Sigmoid colon (tissue), 7 donors: Measurements from ENCODE around the gene RFC5. TPM values are rescaled to one million over a fixed set of nuclear protein-coding genes. Genes with fewer than 3 reads are reported as not detected.

Experiments
- DNase-seq: peaks from one replicate; pipeline ENCODE4 v3.0.0-alpha.2; 2019
- H3K27ac ChIP-seq, 4 donors: fragments of 200-600 bp; sonication (generic); one replicate each; pipeline ENCODE4 v1.5.1; 2016 to 2019; ENCODE audit warnings: mild to moderate bottlenecking in 1 of 4
- H3K27me3 ChIP-seq, 3 donors: fragments of 200-600 bp; sonication (generic); one replicate each; pipeline ENCODE4 v1.5.1; 2019; ENCODE audit warnings: mild to moderate bottlenecking in 1 of 3
- H3K36me3 ChIP-seq, 4 donors: fragments of 200-600 bp; sonication (generic); one replicate each; pipeline ENCODE4 v1.5.1; 2016 to 2019
- H3K4me1 ChIP-seq, 4 donors: fragments of 200-600 bp; sonication (generic); one replicate each; pipeline ENCODE4 v1.5.1; 2017 to 2019
- H3K4me3 ChIP-seq, 4 donors: fragments of 200-600 bp; sonication (generic); one replicate each; pipeline ENCODE4 v1.5.1; 2017 to 2019; ENCODE audit warnings: mild to moderate bottlenecking in 2 of 4, moderate library complexity in 1 of 4
- H3K9me3 ChIP-seq, 4 donors: fragments of 200-600 bp in 3 of 4; sonication (generic) in 3 of 4; one replicate each; pipeline versions ENCODE4 v1.5.1 to v1.6.1; 2013 to 2019
- CTCF ChIP-seq, 4 experiments: fragments of 450-650 bp in 3 of 4; fragments of 200-600 bp in 1 of 4; IDR thresholded peaks; one replicate each; pipeline ENCODE4 v1.5.1; 2016 to 2019; ENCODE audit warnings: antibody characterized with exemption in 4 of 4, mild to moderate bottlenecking in 3 of 4, moderate library complexity in 2 of 4
- EP300 ChIP-seq, 4 donors: sonication (generic); formaldehyde crosslinking; IDR thresholded peaks; one replicate each; pipeline ENCODE4 v1.6.1; 2017; ENCODE audit warnings: antibody characterized with exemption in 4 of 4
- POLR2A ChIP-seq, 2 donors: fragments of 450-650 bp; IDR thresholded peaks; one replicate each; pipeline ENCODE4 v1.6.1; 2016; ENCODE audit warnings: antibody characterized with exemption in 2 of 2, mild to moderate bottlenecking in 2 of 2, moderate library complexity in 2 of 2
- POLR2AphosphoS5 ChIP-seq, 4 donors: sonication (generic); formaldehyde crosslinking; IDR thresholded peaks; one replicate each; pipeline ENCODE4 v1.6.1; 2017; ENCODE audit warnings: antibody characterized with exemption in 4 of 4
- WGBS, 2 donors: extraction: QIAGEN DNeasy Blood & Tissue Kit; methylation state at CpG; one replicate each; pipeline ENCODE4 v1.1.7; 2013; 5-methylcytosine and 5-hydroxymethylcytosine counted together
- intact Hi-C: fragments of 100-400 bp; cut with DNase I; formaldehyde crosslinking; loops from one replicate; pipeline ENCODE4 v1.15.1; 2023
- polyA plus RNA-seq, 3 donors: library from polyadenylated mRNA; stranded (reverse); fragments of 200-250 nt; gene quantifications; one replicate each; pipeline ENCODE4 v1.2.3, GENCODE V29; 2013
- total RNA-seq, 4 donors: library from RNA; depleted of rRNA; stranded (reverse); fragments of >200 nt; gene quantifications; one replicate each; pipeline ENCODE4 v1.1.0, GENCODE V29; 2016
- donor health status: healthy with polysubstance abuse.
- donor health status: Bipolar disorder and iron deficiency.
- donor health status: healthy.

The RFC5 gene
- total and polyA plus RNA-seq, 7 donors = 6.9 to 15.1 (median 10.7) TPM

GRCh38 chr12:117977373-117977772 lies 39.1 kb upstream of the RFC5 start:
- 92 to 98% methylated on average over 1 of the region's 1 CpG for WGBS, 2 donors
- no peaks in the 10 kb centered on the region for H3K4me1 ChIP-seq
- DNase-seq = no peak
- H3K4me3 ChIP-seq = no peak overlapping the region
- no peaks in the 10 kb centered on the region for H3K36me3 ChIP-seq
- TF ChIP-seq POLR2AphosphoS5 (IDR thresholded peaks at IDR 0.05) (no peak), EP300 (IDR thresholded peaks at IDR 0.05) (no peak), POLR2A (IDR thresholded peaks at IDR 0.05) (no peak), CTCF (IDR thresholded peaks at IDR 0.05) (no peak)
- no peak overlapping the region for H3K27ac ChIP-seq
- H3K9me3 ChIP-seq = no peaks in the 10 kb centered on the region
- intact Hi-C loops = no loop called here
- H3K27me3 ChIP-seq = no peaks in the 10 kb centered on the region

GRCh38 chr12:117980616-117981015 lies 35.9 kb upstream of the RFC5 start:
- intact Hi-C loops = no loop called here
- H3K9me3 ChIP-seq = no peaks in the 10 kb centered on the region
- no peaks in the 10 kb centered on the region for H3K27me3 ChIP-seq
- H3K27ac ChIP-seq = no peak overlapping the region
- no peaks in the 10 kb centered on the region for H3K4me1 ChIP-seq
- H3K36me3 ChIP-seq = no peaks in the 10 kb centered on the region
- no peak for TF ChIP-seq POLR2AphosphoS5 (IDR thresholded peaks at IDR 0.05)
- TF ChIP-seq EP300 (IDR thresholded peaks at IDR 0.05) = no peak
- WGBS, 2 donors = 76 to 79% methylated on average over 4 of the region's 4 CpGs
- no peak overlapping the region for H3K4me3 ChIP-seq
- DNase-seq = no peak

- Histone ChIP-seq H3K4me1 (no peaks in the 10 kb centered on the region), H3K9me3 (no peaks in the 10 kb centered on the region), H3K27me3 (no peaks in the 10 kb centered on the region), H3K36me3 (no peaks in the 10 kb centered on the region), H3K4me3 (no peak overlapping the region), H3K27ac (no peak overlapping the region)
- TF ChIP-seq EP300 (IDR thresholded peaks at IDR 0.05) (no peak), CTCF (IDR thresholded peaks at IDR 0.05) (no peak)
- intact Hi-C loops = no loop called here
- WGBS, 2 donors = 77 to 83% methylated on average over 5 of the region's 5 CpGs
- DNase-seq = no peak
Measured at GRCh38 chr12:117981267-117981666, 35.2 kb upstream of the RFC5 start.

DNA sequence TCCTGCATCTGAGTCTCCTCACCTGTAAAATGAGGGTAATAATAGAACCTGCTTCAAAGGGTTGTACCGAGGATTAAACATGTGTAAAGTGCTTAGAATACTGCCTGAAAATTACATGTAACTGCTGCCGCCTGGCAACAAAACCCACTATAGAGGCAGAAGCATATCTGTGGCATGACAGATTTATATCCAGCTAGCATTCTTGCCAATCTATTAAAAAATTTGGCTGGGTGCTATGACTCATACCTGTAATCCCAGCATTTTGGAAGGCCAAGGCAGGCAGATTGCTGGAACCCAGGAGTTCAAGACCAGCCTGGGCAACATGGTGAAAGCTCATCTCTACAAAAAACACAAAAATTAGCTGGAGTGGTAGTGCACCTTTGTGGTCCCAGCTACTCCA lies 31.3 kb upstream of the RFC5 start:
- Histone ChIP-seq H3K4me3 (no peak overlapping the region), H3K27ac (no peak overlapping the region), H3K9me3 (no peaks in the 10 kb centered on the region), H3K27me3 (no peaks in the 10 kb centered on the region), H3K36me3 (no peaks in the 10 kb centered on the region), H3K4me1 (no peaks in the 10 kb centered on the region)
- 83 to 88% methylated on average over 2 of the region's 2 CpGs for WGBS, 2 donors
- intact Hi-C loops = no loop called here
- no peak for TF ChIP-seq EP300 (IDR thresholded peaks at IDR 0.05)
- TF ChIP-seq CTCF (IDR thresholded peaks at IDR 0.05) = no peak
- TF ChIP-seq POLR2AphosphoS5 (IDR thresholded peaks at IDR 0.05) = no peak
- no peak for TF ChIP-seq POLR2A (IDR thresholded peaks at IDR 0.05)
- DNase-seq = no peak

GRCh38 chr12:117986705-117987469 lies 29.6 kb upstream of the RFC5 start:
- no peaks in the 10 kb centered on the region for H3K36me3 ChIP-seq
- no peaks in the 10 kb centered on the region for H3K27me3 ChIP-seq
- no peak for TF ChIP-seq POLR2A (IDR thresholded peaks at IDR 0.05)
- no peak for TF ChIP-seq POLR2AphosphoS5 (IDR thresholded peaks at IDR 0.05)
- no peak for TF ChIP-seq EP300 (IDR thresholded peaks at IDR 0.05)
- TF ChIP-seq CTCF (IDR thresholded peaks at IDR 0.05) = no peak
- intact Hi-C loops = no loop called here
- DNase-seq = no peak
- H3K9me3 ChIP-seq = no peaks in the 10 kb centered on the region
- 71 to 76% methylated on average over 4 of the region's 4 CpGs for WGBS, 2 donors
- H3K4me3 ChIP-seq = no peak overlapping the region
- H3K27ac ChIP-seq = no peak overlapping the region
- H3K4me1 ChIP-seq = no peaks in the 10 kb centered on the region
